NCI-H1105 treated with DMSO at 0.1 percent for 48 hours (cell line): ENCODE data around the gene MAN2A2.
A peak's percentile ranks its signal among the peaks of the same experiment; 100 is the strongest.
"Not testable (repeated sequence)": the region's sequence is repeated elsewhere in the genome, so short reads cannot be mapped to it uniquely, and the experiment has no call there.

Experiments used
- DNase-seq: peaks from one replicate; lab custom pipeline; 2025; lab: John Stamatoyannopoulos, UW

Gene MAN2A2

GRCh38 chr15:90918835-90919234 lies 15.7 kb downstream of the MAN2A2 start:
- DNase-seq = no peak

- DNase-seq = no peak
These were observed 18.8 kb downstream of the MAN2A2 start for GRCh38 chr15:90921887-90922286.

- not testable (repeated sequence) for DNase-seq
These were observed 19.7 kb downstream of the MAN2A2 start for GRCh38 chr15:90922712-90923322.

GRCh38 chr15:90924375-90924774 lies 21.3 kb downstream of the MAN2A2 start:
- no peak for DNase-seq

GRCh38 chr15:90926766-90927165 lies 23.7 kb downstream of the MAN2A2 start:
- DNase-seq = not testable (repeated sequence)

GRCh38 chr15:90928106-90928505 lies 25.0 kb downstream of the MAN2A2 start:
- not testable (repeated sequence) for DNase-seq

- no peak for DNase-seq
These were observed 26.3 kb downstream of the MAN2A2 start for GRCh38 chr15:90929246-90930019.

- no peak for DNase-seq
These were observed 27.9 kb downstream of the MAN2A2 start for GRCh38 chr15:90930861-90931574.

GRCh38 chr15:90931575-90931827 lies 28.4 kb downstream of the MAN2A2 start:
- DNase-seq = no peak

GRCh38 chr15:90931828-90932659 lies 28.9 kb downstream of the MAN2A2 start, which contains the start of gene HDDC3:
Gene HDDC3 (minus strand): TSS chr15:90932549. CDS start chr15:90932540, 9 bp downstream.
- DNase-seq = peak; percentile 57

GRCh38 chr15:90932660-90932991 lies 29.5 kb downstream of the MAN2A2 start:
- DNase-seq = no peak

- DNase-seq = no peak
These were observed 30.2 kb downstream of the MAN2A2 start for GRCh38 chr15:90933301-90933700.

GRCh38 chr15:90934256-90934948 lies 31.3 kb downstream of the MAN2A2 start:
- peak; percentile 72 for DNase-seq

- DNase-seq = peak; percentile 75
These were observed 32.0 kb downstream of the MAN2A2 start, which contains the start of gene UNC45A for GRCh38 chr15:90934949-90935751. Gene UNC45A (plus strand): TSS chr15:90935285. CDS start chr15:90935325, 40 bp downstream.

- DNase-seq = no peak
These were observed 33.7 kb downstream of the MAN2A2 start for GRCh38 chr15:90936823-90937222.

GRCh38 chr15:90938261-90938660 lies 35.2 kb downstream of the MAN2A2 start:
- no peak for DNase-seq

GRCh38 chr15:90939756-90940155 lies 36.7 kb downstream of the MAN2A2 start:
- no peak for DNase-seq

- no peak for DNase-seq
These were observed 37.9 kb downstream of the MAN2A2 start for GRCh38 chr15:90941038-90941437.

GRCh38 chr15:90942354-90943120 lies 39.4 kb downstream of the MAN2A2 start:
- no peak for DNase-seq

- DNase-seq = no peak
These were observed 42.0 kb downstream of the MAN2A2 start for GRCh38 chr15:90945091-90945490.
